ENCODE measurements around the gene RNPEPL1. TPM values are rescaled to one million over a fixed set of nuclear protein-coding genes. Genes with fewer than 3 reads are reported as not detected.

RNPEPL1 gene
- total RNA-seq, 1 donor from 2014 or later = 89.5 TPM

DNA sequence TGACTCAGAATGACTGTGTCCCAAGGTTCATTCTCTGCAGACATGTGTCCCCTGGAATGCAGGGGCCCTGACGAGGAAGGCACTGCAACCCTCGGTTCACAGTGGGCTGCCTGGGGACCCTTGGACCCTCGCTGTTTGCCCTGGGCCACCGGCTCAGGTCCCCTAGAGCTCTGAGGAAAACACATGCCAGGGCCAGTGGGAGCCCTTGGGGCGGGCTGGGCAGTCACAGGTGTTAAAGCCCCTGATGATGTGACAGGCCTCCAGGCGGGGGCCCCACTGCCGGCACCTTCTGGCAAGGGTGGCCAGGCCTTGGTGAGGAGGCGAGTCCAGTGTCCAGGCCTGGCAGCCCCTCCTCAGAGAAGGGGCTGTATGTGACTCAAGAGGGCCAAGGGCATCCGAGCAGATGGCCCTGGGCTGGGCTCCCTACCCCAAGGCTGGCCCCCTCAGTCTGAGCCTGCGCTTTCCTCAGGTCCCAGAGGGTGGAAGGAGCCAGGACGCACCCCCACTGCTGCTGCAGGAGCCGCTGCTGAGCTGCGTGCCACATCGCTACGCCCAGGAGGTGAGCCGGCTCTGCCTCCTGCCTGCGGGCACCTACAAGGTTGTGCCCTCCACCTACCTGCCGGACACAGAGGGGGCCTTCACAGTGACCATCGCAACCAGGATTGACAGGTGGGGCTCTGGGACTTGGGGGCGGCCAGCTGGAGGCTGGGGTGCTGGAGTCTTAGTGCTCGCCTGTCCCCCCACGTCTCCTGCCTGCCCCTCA, 29.3 kb downstream of the RNPEPL1 start:
- ATAC-seq (ENCODE audit: poor library complexity) (no peak), DNase-seq (peak; percentile 37)
- intact Hi-C loops (cut with DNase I) = no loop called here

DNA sequence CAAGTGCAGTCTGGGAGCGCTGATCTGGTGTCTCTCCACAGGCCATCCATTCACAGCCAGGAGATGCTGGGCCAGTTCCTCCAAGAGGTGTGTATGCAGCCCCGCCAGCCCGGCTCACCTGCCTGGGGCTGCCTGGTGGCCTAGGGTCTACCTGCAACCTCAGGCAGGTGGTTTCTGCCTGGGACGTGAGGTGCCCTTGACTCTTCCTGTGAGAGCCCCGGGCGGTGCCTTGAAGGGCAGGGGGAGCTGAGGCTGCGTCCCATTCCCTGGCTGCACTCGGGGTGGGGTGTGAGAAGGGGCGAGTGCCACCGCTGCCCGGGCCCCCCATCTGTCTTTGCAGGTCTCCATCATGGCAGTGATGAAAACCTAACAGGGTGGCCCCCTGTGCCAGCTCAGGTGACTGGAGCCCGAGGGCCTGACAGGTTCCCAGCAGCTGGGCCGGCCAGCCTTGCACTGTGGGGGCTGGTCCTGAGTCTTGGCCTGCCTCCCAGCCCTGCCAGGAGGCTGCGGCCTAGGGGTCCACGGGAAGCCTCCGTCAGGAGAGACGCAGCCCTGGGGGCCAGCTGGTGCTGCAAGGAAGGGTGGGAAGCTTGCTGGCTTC, 30.1 kb downstream of the RNPEPL1 start:
- DNase-seq (peak; percentile 34), ATAC-seq (ENCODE audit: poor library complexity) (no peak)
- intact Hi-C loops (cut with DNase I) = no loop called here

DNA sequence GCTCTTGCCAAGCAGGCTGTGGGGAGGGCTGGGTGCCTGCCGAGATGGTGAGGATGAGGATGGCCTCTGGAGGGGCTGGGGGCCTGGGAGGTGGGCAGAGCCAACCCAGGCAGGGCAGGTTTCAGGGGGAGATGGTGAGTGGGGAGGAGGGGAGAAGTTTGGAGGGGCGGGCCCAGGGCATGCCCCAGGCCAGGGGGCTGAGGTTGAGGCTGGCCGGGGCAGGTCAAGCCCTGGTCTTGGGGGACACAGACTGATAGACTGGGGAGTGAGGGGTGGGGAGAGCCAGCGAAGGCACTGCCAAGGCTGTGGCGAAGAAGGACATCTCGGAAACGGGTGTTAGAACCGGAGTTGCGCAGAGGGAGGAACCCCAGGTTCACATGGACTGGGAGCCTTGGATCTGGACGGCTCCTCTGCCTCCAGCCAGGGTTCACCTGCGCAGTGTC, 30.9 kb downstream of the RNPEPL1 start:
- ATAC-seq (ENCODE audit: poor library complexity) = no peak
- intact Hi-C loops (cut with DNase I) = no loop called here
- DNase-seq = peak; percentile 29

DNA sequence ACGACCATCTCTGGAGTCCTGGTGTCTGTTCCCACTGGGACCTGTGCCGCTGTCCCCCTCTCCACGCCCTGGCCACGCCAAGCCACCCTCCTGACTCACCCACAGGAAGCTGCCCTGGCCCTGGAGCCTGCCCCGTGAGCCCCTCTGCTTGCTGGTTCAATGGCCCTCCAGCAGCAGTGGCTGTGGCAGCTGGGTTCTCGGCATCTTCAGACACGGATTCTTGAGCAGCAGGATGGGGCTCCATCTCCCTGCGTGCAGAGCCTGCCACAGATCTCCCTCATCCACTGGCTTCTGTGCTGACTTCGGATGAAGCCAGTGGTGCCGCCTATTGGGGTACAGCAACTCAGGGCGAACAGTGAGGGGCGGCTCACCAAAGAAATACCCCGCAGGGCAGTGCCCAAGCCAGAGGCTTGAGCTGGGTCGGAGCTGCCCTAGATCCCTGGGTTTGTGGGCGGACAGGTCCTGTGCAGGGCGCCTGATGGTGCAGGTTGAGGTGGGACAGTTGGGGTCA, 32.2 kb downstream of the RNPEPL1 start:
- ATAC-seq (ENCODE audit: poor library complexity) (no peak), DNase-seq (peak; percentile 40)
- intact Hi-C loops (cut with DNase I) = no loop called here

DNA sequence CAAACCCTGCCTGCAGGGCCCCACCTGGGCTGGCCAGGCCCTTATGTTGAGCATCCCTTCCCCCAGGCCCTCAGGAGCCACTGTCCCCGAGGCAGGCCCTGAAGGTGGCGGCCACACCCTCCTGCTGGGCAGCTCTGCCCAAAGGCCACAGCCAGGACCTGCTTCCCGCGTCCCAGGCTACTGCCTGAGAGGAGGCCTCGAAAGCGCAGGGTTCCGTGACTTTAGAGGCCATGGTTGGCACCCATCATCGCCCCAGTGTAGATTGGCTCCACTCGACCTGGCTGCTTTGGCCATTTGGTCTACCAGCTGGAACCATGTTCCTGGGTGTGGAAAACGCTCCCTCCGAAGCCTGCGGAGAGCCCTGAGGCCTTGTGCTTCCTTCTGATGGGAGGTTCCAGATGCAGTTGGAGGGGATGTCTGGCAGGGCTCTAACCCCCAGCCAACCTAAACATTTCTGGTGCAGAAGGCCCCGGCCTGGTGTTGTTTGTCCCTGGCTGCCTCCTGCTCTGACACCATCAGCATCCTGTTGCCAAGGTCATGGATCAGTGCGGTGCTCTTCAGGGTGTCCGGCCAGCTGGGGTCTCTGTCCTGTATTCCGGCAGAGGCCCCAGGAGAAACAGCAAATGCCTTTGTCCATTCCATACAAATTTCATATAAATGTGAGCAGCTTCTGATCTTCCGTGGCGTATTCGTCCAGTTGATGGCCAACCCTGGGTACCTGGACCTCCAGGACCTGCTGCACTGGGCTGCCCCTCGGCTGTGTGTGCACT, 33.0 kb downstream of the RNPEPL1 start:
- DNase-seq = peak; percentile 39
- intact Hi-C loops (cut with DNase I) = no loop called here

DNA sequence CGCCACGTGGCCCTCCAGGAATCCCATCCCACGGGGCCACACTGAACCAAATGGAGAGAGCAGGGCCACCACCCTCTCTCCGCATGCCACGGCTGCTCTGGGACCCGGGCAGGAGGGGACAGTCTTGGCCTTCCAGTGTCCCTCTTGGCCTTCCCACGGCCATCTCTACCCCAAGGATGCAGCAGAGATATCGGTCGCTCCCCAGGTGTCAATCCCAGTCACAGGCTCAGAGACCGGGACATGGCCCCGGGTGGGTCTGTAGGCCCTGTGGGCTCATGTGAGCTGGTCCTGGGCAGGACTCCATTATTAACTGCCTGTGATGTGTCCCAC, 33.5 kb downstream of the RNPEPL1 start:
- ATAC-seq (ENCODE audit: poor library complexity) = no peak
- peak; percentile 29 for DNase-seq
- intact Hi-C loops (cut with DNase I) = no loop called here

More for the DNA sequence above, 33.0 kb downstream of the RNPEPL1 start:
- no peak for ATAC-seq (ENCODE audit: poor library complexity)

DNA sequence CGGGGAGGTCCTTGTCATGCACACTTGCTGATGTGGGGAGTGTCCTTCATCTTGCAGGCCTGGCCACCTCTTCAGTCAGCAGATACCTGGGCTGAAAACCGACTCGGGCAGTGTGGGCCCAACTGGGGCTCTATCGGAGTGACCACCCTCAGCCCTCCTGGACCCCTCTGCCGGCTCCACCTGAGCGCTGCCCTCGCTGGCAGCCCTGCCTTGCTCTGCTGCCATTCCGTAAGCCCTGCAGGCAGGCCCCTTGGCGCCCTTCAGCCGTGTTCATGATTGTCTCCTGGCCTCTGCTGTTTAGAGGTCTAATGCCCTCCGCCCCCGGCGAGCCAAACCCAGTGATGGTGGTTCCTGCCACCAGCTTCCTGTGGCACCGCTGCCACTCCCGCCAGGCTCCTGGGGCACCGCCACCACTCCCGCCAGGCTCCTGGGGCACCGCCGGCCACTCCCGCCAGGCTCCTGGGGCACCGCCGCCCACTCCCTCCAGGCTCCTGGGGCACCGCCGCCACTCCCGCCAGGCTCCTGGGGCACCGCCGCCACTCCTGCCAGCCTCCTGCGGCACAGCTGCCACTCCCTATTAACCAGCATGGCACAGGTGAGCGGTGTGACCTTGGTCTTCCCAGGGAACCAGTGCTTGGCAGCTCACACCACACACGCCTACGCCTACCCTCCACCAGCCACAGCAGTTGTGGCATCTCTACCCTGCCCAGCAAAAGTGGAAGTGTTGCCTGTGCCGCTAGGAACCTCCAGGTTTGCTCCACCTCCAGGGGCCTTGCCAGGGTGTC, 34.2 kb downstream of the RNPEPL1 start:
- DNase-seq (peak; percentile 37), ATAC-seq (ENCODE audit: poor library complexity) (no peak)
- intact Hi-C loops (cut with DNase I) = no loop called here

DNA sequence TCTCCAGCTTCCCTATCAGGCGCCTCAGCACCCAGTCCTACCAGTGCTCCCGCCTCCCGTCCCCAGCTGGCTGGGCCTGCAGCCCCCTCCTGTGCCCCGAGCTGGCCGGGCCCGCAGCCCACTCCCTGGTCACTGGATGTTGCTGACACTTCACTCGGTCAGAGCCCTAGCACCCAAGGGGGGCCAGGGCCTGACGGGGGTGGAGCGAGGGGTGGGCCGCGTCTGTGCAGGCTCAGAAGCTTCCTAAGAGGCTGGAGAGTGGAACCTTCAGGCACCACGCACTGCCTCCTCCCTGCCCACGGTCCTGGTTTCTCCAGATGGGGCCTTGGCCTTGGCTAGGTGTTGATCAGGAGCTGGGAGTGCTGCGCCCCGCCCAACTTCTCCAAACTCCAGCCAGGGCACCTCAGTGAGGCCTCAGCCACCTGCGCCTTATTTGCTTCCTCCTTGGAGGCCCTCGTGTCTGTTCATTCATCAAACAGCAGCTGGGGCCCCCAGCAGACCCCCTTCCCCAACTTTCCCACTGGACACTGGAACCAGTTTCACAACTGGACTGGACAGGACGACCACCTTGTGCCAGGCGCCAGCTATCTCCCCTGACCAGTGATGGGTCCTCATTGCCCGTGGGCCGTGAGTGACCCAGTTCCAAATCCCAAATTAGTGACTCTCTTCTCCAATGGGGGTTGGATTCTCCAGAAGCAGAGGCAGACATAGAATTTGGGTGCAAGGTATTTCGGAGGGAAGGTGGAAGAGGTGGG, 35.0 kb downstream of the RNPEPL1 start:
- ATAC-seq (ENCODE audit: poor library complexity) (no peak), DNase-seq (peak; percentile 26)
- intact Hi-C loops (cut with DNase I) = no loop called here

DNA sequence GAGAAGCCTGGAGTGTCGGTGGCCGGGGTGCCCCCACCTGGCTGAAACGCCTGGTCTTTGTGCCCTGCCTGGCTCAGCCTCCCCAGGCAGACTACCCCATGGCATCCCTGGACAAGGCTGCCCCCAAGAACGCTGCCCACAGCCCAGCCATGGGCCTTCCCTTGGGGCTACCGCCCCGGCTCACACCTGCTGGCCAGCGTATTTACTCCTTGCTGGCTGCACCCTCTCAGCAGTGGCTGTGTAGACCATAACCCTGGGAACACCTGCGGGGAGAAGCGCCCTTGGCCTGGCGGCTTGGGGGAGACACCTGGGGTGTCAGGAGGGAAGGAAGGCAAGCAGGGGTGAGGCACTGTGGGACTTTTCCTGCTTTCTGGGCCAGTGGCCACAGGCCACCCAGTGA, 35.6 kb downstream of the RNPEPL1 start:
- intact Hi-C loops (cut with DNase I) = no loop called here
- no peak for ATAC-seq (ENCODE audit: poor library complexity)
- DNase-seq = no peak

DNA sequence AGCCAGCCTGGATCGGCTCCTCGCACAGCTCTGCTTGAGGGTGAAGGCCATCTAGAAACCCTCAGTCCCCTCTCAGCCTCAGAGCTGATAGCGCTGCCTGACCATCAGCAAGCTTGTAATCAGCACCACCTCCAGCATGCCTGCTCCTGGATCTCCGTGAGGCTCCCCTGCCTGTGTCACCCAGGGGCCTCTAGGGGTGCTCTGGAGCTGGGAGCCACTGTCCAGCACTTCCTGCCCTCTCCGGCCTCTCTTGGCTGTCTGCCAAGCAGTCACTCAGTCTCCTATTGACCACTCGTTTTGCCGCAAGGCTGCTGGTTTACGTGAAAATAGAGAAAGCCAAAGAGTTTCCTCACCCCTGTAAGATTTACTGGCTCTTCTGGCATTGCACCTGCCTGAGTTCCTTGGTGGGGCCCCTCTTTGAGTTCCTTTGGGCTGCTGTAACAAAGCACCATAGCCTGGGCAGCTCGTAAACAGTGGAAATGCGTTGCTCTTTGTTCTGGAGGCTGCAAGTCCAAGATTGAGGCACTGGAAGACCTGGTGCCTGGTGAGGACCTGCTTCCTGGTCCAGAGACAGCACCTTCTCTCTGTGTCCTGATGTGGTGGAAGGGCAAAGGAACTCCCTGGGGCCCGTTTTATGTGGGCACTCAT, 36.1 kb downstream of the RNPEPL1 start:
- intact Hi-C loops (cut with DNase I) = no loop called here
- peak; percentile 66 for ATAC-seq (ENCODE audit: poor library complexity)
- peak; percentile 85 for DNase-seq

DNA sequence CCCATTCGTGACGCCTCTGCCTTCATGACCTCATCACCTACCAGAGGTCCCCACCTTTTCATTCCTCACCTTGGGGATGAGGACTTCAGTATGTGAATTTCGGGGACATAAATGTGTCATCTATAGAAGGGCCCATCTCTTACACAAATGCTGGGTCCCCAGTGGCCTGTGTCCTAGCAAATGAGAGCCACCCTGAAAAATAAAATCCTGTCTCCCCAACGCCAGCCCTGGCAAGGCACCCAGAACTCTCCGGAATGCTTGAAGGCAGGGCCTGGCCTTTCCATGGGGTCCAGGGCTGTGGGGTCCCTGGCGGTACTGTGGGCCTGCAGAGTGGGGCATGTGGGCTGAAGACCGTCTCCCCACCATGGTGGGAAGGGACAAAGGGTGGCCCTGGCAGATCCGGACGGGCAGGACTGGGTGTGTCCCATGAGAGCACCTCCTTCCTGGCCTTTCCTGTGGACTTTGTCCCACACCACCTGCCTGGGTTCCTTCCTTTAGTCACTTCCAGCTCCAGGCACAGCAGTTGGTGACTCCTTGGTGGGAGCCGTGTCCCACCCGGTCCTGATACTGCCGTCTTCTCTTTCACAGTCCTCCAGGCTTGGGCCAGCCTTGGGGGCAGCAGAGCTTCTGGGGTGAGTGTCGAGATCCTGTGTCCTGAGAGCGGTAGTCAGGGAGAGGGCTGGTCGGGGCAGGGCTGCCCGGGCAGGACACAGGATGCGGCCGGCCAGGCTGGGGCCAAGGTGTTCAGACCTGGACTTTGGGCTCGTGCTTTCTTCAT, 36.8 kb downstream of the RNPEPL1 start:
- intact Hi-C loops (cut with DNase I) = no loop called here
- no peak for ATAC-seq (ENCODE audit: poor library complexity)
- peak; percentile 37 for DNase-seq

DNA sequence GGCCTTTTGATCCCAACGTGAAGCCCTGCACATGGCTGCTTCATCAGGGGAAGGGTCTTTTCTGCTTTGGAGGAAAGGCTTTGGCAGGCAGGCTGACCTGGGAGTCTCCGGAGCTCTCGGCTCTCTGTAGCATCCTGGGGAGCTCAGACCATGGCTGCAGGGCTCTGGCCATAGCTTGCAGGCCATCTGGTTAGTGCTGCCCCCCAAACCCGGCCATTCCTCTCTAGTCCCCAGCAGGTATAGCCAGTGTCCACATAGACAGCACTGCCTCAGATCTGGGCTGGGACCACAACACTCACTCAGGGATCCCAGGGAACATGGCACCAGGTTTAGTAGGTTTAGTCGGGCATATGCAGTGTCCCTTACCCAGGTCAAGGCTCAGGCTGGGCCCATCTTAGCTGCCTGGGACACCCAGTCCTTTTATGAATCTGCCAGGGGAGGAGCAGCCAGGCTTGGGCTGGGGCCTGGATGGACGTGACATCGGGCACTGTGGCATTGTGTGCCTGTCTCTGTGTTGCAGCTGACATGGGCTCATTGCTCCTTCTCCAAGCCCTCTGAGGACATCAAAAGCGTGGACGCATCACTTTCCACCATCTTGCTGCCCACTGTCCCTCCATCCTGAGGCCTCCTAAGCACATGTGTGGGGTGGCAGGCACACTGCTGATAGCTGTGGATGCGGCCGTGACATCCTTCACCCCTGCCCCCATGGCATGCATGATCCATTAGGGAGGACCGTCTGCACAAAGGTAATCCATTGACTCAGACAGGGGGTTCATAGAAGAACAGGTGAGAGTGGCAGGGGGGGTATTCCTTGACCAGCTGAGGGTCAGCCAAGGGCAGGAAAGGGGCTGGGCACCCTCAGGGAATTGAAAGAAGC, 37.8 kb downstream of the RNPEPL1 start:
- no peak for ATAC-seq (ENCODE audit: poor library complexity)
- peak; percentile 39 for DNase-seq
- intact Hi-C loops (cut with DNase I) = no loop called here

DNA sequence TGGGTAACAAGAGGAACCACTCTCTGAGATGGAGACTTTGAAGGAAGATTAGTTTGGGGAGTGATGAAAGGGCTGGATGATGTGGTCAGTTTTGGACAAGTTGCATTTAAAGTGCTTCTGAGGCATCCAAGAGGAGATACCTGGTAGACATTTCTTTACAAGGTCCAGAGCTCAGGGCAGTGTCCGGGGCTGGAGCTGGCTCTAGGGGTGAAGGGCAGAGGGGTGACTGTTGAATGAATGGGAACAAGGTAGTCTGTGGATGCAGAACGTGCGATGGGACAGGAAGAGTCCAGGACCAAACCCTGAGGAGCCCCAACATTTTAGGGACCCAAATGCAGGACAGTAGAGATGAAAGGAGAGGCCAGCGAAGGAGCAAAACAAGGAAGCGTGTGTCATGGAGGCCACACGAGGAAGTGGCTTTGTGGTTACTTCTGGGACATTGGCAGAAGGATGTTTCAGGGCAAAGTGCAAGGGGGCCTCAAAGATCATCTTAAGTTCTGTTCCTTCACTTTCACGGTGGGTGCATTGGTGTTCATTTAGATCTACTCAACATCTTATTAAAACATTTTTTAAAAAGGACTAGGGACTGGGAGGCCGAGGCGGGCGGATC, 43.4 kb downstream of the RNPEPL1 start:
- intact Hi-C loops (cut with DNase I) = no loop called here
- ATAC-seq (ENCODE audit: poor library complexity) (no peak), DNase-seq (peak; percentile 31)

DNA sequence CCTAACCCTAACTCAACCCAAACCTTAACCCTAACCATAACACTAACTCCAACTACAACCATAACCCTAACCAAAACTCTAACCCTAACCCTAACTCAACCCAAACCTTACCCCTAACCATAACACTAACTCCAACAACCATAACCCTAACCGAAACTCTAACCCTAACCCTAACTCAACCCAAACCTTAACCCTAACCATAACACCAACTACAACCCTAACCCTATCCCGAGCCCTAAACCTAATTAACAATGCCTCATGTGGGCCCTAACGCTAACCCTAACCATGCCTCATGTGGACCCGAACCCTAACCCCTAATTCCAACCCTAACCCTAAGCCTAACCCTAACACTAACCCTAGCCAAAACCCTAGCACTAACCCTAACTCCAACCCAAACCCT, 45.5 kb downstream of the RNPEPL1 start:
- DNase-seq (no peak), ATAC-seq (ENCODE audit: poor library complexity) (no peak)
- intact Hi-C loops (cut with DNase I) = no loop called here

DNA sequence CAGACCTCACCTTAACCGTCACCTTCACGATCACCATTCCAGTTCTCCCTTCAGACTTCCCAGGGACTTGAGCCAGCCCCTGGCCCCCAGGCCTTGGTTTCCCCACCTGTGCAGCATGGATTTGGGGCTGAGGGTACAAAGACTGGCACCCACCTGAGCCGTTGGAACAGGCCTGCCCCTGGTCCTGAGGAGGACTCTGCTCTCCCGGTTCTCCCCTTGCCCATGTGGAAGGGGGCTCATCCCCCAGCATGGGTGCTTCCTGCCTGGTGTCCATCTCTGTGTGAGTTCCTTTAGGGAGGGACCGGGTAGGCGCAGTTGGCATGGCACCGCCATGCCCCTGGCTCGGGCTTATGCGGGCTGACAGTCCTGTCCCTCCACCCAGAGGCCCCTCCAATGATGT, 46.1 kb downstream of the RNPEPL1 start:
- ATAC-seq (ENCODE audit: poor library complexity) (no peak), DNase-seq (peak; percentile 13)
- intact Hi-C loops (cut with DNase I) = no loop called here

DNA sequence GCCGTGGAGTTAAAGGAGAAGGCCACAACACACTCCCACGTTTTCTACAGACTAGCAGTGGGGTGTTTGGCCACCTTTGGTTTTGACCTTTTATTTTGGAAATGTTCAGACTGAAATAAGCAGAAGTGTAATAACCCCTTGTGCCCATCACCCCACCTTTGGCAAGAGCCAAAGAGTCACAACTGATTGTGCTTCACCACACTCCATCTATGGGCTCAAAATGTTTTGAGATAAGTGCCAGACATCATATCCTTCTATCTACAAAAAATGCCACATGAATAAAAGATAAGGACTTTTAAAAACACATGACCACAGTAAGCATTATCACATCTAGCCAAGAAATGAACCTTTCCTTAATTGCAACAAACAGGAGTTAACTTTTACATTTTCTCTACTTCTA, 47.1 kb downstream of the RNPEPL1 start:
- DNase-seq (no peak), ATAC-seq (ENCODE audit: poor library complexity) (no peak)
- intact Hi-C loops (cut with DNase I) = no loop called here
